Measurements from ENCODE around the gene SALL3. TPM values are rescaled to one million over a fixed set of nuclear protein-coding genes. Genes with fewer than 3 reads are reported as not detected.

The SALL3 gene
- total and polyA plus RNA-seq, 2 of the 8 experiments (the other 6 are each of a cell fraction or from before 2014, with no cell fraction given): 10.5 to 46.4 TPM

GRCh38 chr18:79013869-79014268, 34.3 kb downstream of the SALL3 start:
- H3K14ac ChIP-seq (ENCODE audit: insufficient read length): no peak overlapping the region
- no peaks in the 10 kb centered on the region for H3K79me2 ChIP-seq (ENCODE audit: control insufficient read depth in 1 of 2, insufficient read depth in 2 of 2, low read length in 2 of 2)
- H3K36me3 ChIP-seq (ENCODE audit: control insufficient read depth in 2 of 4, insufficient read depth in 4 of 4, low read length in 3 of 4): no peaks in the 10 kb centered on the region
- no peak for DNase-seq (ENCODE audit: low read depth in 1 of 2, low spot score in 2 of 2)
- no peak overlapping the region for H2BK12ac ChIP-seq (ENCODE audit: low read depth, low read length)
- H4K5ac ChIP-seq (ENCODE audit: insufficient read length, low read depth, low read length): no peak overlapping the region
- H2BK20ac ChIP-seq (ENCODE audit: low read length): no peak overlapping the region
- H4K20me1 ChIP-seq (replicated peaks in 1 of 2; ENCODE audit: control insufficient read depth in 1 of 2, insufficient read depth in 2 of 2, low read length in 2 of 2): no peaks in the 10 kb centered on the region
- H2BK5ac ChIP-seq (ENCODE audit: low read depth, low read length): no peak overlapping the region
- H3K4ac ChIP-seq (replicated peaks; ENCODE audit: insufficient read length, low read depth, low read length): no peak overlapping the region
- no peak overlapping the region for H2BK120ac ChIP-seq (replicated peaks; ENCODE audit: low read depth, low read length)
- no peak overlapping the region for H4K91ac ChIP-seq (replicated peaks; ENCODE audit: insufficient read length, low read length)
- H4K8ac ChIP-seq (ENCODE audit: extremely low read depth, insufficient read depth, low read length): no peak overlapping the region
- ChIA-PET POLR2A (ENCODE audit: partially characterized antibody) (no interaction called here), CTCF (ENCODE audit: partially characterized antibody) (no interaction called here)
- H2AFZ ChIP-seq (ENCODE audit: low read length): no peak overlapping the region
- no peak overlapping the region for H3K56ac ChIP-seq (replicated peaks; ENCODE audit: insufficient read length, low read depth, low read length)
- 95% methylated on average over 10 of the region's 10 CpGs; no CpG with 5 or more reads in 1 of the 2 experiments for WGBS, 2 experiments (ENCODE audit: extremely low coverage in 1 of 2, insufficient coverage in 1 of 2, insufficient read length in 1 of 2, insufficient replicate concordance in 2 of 2, low coverage in 1 of 2, low lambda C conversion rate in 2 of 2, missing lambda C conversion rate in 1 of 2)
- H3K18ac ChIP-seq (ENCODE audit: extremely low read depth, low read length): no peak overlapping the region
- no peaks in the 10 kb centered on the region for H3K79me1 ChIP-seq (ENCODE audit: low read depth, low read length)
- H3K4me2 ChIP-seq (ENCODE audit: insufficient read depth in 1 of 2, low read depth in 2 of 2, low read length in 2 of 2): no peak overlapping the region
- H3K23me2 ChIP-seq (ENCODE audit: low read depth, low read length): no peaks in the 10 kb centered on the region
- no peak overlapping the region for H3K23ac ChIP-seq (ENCODE audit: insufficient read length)
- no peak overlapping the region for H2AK5ac ChIP-seq (ENCODE audit: low read depth, low read length)
- no peak overlapping the region for H3K4me3 ChIP-seq (ENCODE audit: extremely low read depth in 1 of 4, insufficient read depth in 2 of 4, low read depth in 3 of 4, low read length in 4 of 4)
- no peak for FAIRE-seq
- H2BK15ac ChIP-seq (ENCODE audit: low read length): no peak overlapping the region
- H3K27ac ChIP-seq (ENCODE audit: low read depth, low read length): no peak overlapping the region
- H3K9me3 ChIP-seq (ENCODE audit: insufficient read depth in 2 of 2, low read depth in 1 of 2, low read length in 1 of 2): no peaks in the 10 kb centered on the region
- H3K9ac ChIP-seq (replicated peaks in 1 of 4; ENCODE audit: extremely low read depth in 1 of 4, low read depth in 3 of 4, low read length in 3 of 4): no peak overlapping the region
- H3K27me3 ChIP-seq (replicated peaks in 1 of 4; ENCODE audit: control insufficient read depth in 3 of 4, extremely low read depth in 1 of 4, insufficient read depth in 3 of 4, low read length in 3 of 4): no peaks in the 10 kb centered on the region
- H3K4me1 ChIP-seq (replicated peaks in 1 of 4; ENCODE audit: control insufficient read depth in 3 of 4, insufficient read depth in 4 of 4, low read length in 3 of 4): no peaks in the 10 kb centered on the region
- no peak for TF ChIP-seq POU5F1 (IDR thresholded peaks at IDR 0.05; ENCODE audit: low read depth, low read length)
- no peak for TF ChIP-seq RXRA (IDR thresholded peaks at IDR 0.05; ENCODE audit: insufficient read depth, low read depth, low read length)

Data from H1 (cell line).